CD4-positive, alpha-beta T cell (primary cell): ENCODE data around the gene CYP2A13. TPM values are rescaled to one million over a fixed set of nuclear protein-coding genes. Genes with fewer than 3 reads are reported as not detected.
"Not testable (repeated sequence)": the region's sequence is repeated elsewhere in the genome, so short reads cannot be mapped to it uniquely, and the experiment has no call there.

Source experiments
- ATAC-seq: fragments of 200-7000 bp; cut with Tn5 transposase; one replicate; pipeline ENCODE4 v1.10.0; 2022; ENCODE audit warnings: mild to moderate bottlenecking; ENCODE audit not compliant: poor library complexity
- CTCF ChIA-PET: fragments of 350-600 bp; sonication (Branson Sonifier 250); formaldehyde crosslinking; loops from one replicate; lab custom pipeline; 2021; ENCODE audit warnings: antibody characterized with exemption, inconsistent platforms; lab: Charles Lee
- POLR2A ChIA-PET: fragments of 350-600 bp; sonication (Branson Sonifier 250); formaldehyde crosslinking; loops from one replicate; lab custom pipeline; 2021; ENCODE audit warnings: antibody characterized with exemption, inconsistent platforms; lab: Charles Lee
- DNase-seq, 14 experiments: peaks; one replicate each; pipeline ENCODE4 v3.0.0-alpha.2; 2013 to 2020; ENCODE audit warnings: mixed read lengths in 2 of 14
- H3K27ac ChIP-seq, 2 donors: one replicate each; pipeline versions ENCODE4 v1.5.1 to v1.7.0; 2013; ENCODE audit warnings: low read length in 2 of 2, low read depth in 1 of 2, mild to moderate bottlenecking in 1 of 2
- H3K27me3 ChIP-seq, 2 experiments: 1 replicate in 1 of 2; 2 replicates in 1 of 2; pipeline versions ENCODE4 v1.6.1 to v1.7.0; 2013; ENCODE audit warnings: low read length in 2 of 2, control low read depth in 1 of 2, mild to moderate bottlenecking in 1 of 2, moderate library complexity in 1 of 2; ENCODE audit not compliant: insufficient read depth in 2 of 2, control insufficient read depth in 1 of 2
- H3K36me3 ChIP-seq: one replicate; pipeline ENCODE4 v1.6.1; 2013; ENCODE audit warnings: low read length, control low read depth; ENCODE audit not compliant: insufficient read depth
- H3K4me1 ChIP-seq: one replicate; pipeline ENCODE4 v1.6.1; 2013; ENCODE audit warnings: low read length, control low read depth; ENCODE audit not compliant: insufficient read depth
- H3K4me3 ChIP-seq: one replicate; pipeline ENCODE4 v1.5.1; 2013; ENCODE audit warnings: mild to moderate bottlenecking, low read length, moderate library complexity
- H3K9me3 ChIP-seq, 2 experiments: 1 replicate in 1 of 2; 2 replicates in 1 of 2; pipeline versions ENCODE4 v1.6.1 to v1.7.0; 2013; ENCODE audit warnings: low read length in 2 of 2, mild to moderate bottlenecking in 2 of 2, control low read depth in 1 of 2, moderate library complexity in 1 of 2; ENCODE audit not compliant: control insufficient read depth in 1 of 2, insufficient read depth in 1 of 2
- H3K27ac Mint-ChIP-seq: one replicate; pipeline ENCODE4 v1.8.0; 2020; ENCODE audit warnings: mixed read lengths
- H3K27me3 Mint-ChIP-seq: one replicate; pipeline ENCODE4 v1.8.0; 2021; ENCODE audit warnings: mixed read lengths
- H3K36me3 Mint-ChIP-seq: one replicate; pipeline ENCODE4 v1.8.0; 2021; ENCODE audit warnings: low read depth, mixed read lengths
- H3K4me1 Mint-ChIP-seq: one replicate; pipeline ENCODE4 v1.8.0; 2021; ENCODE audit warnings: low read depth, mixed read lengths
- H3K4me3 Mint-ChIP-seq: one replicate; pipeline ENCODE4 v1.8.0; 2020; ENCODE audit warnings: mild to moderate bottlenecking, mixed read lengths
- H3K9me3 Mint-ChIP-seq: one replicate; pipeline ENCODE4 v1.8.0; 2020; ENCODE audit warnings: mixed read lengths
- CTCF ChIP-seq: fragments of 200-600 bp; IDR thresholded peaks from one replicate; pipeline ENCODE4 v1.8.0; 2022; ENCODE audit warnings: antibody characterized with exemption, mild to moderate bottlenecking
- intact Hi-C, 2 experiments: fragments of 100-400 bp; cut with DNase I in 1 of 2; cut with micrococcal nuclease in 1 of 2; formaldehyde crosslinking; loops; one replicate each; pipeline versions ENCODE4 v1.15.1 to v1.9.0; 2023 to 2025; cut with DNase I, micrococcal nuclease
- total RNA-seq, 174 experiments: library from RNA in 2 of 174; stranded (reverse) in 2 of 174; gene quantifications; one replicate each; pipeline ENCODE4 v1.2.3 and lab custom pipeline; 2021 to 2026

CYP2A13 gene
- total RNA-seq, 2 experiments from 2014 or later, result not detected

DNA sequence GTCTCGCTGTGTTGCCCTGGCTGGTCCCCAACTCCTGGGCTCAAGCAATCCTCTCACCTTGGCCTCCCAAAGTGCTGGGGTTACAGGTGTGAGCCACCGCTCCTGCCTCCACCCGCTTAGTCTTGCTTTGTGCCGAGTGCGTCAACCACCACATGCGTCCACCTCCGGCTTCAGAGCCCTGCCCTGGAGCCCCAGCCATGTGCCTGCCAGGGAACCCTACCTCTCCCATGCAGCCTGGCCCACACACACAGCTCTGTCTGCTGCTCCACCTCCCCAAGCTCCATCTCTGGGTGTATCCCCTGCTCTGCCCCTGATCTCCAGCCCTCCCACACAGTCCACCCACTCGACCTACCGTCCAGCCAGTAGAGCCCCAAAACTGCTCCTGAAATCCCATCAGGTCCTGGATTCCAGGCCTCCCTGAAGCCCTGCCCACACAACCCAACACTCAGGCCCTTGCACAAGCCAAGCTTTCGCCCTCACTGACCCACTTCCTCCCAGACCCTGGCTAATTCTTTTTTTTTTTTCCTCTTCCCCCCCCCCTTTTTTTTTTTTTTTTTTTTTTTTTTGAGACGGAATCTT is 35.6 kb downstream of the CYP2A13 start:
- intact Hi-C loops, result no loop called here
- H3K36me3 ChIP-seq, result no peaks in the 10 kb centered on the region
- H3K27ac ChIP-seq, result no peak overlapping the region
- Mint-ChIP-seq H3K36me3 (no peaks in the 10 kb centered on the region), H3K27me3 (no peaks in the 10 kb centered on the region), H3K27ac (peak overlapping the region; percentile 53), H3K4me1 (peaks cover 36% of the 10 kb centered on the region), H3K4me3 (no peak overlapping the region), H3K9me3 (no peaks in the 10 kb centered on the region)
- ATAC-seq, result no peak
- H3K9me3 ChIP-seq, result peaks cover 0 to 4% of the 10 kb centered on the region in 2 experiments
- no peaks in the 10 kb centered on the region for H3K27me3 ChIP-seq
- ChIA-PET CTCF (interaction anchor here (0.6 to 1.7 kb wide), 2 partner anchors 21 to 659 kb away, joined by 4 to 6 read pairs; no protein-coding TSS in a partner anchor), POLR2A (no interaction called here)
- H3K4me1 ChIP-seq, result peaks cover 40% of the 10 kb centered on the region
- no peak for DNase-seq
- H3K4me3 ChIP-seq, result no peak overlapping the region
- no peak for TF ChIP-seq CTCF

DNA sequence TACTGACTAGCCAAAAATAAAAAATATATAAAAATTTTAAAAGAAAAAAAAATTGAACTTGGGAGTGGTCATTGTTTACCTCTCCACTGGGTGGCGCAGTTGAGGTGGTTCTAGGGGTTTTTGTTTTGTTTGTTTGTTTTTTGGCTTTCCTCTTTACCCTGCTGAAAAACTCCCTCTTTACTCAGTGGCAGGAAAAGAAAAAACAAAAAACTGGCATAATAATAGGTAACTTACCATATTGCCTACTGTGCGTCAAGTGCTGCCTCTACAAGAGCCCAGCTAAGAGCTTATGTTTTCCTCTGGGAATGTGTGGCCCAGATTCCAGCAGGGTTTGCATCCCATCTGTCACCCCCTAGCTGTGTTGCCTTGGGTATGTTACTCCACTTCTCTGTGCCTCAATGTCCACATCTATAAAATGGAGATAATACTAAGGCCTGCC is 38.5 kb downstream of the CYP2A13 start:
- not testable (repeated sequence) for H3K9me3 Mint-ChIP-seq, H3K9me3 ChIP-seq, H3K27ac ChIP-seq, H3K4me3 Mint-ChIP-seq, H3K36me3 Mint-ChIP-seq, H3K27me3 ChIP-seq, H3K27me3 Mint-ChIP-seq, H3K36me3 ChIP-seq, H3K4me3 ChIP-seq
- ChIA-PET CTCF (interaction anchor here (0.6 to 2.1 kb wide), 3 partner anchors 18 to 136 kb away, joined by 3 to 15 read pairs (median 9); no protein-coding TSS in a partner anchor), POLR2A (interaction anchor here (0.7 kb wide), 1 partner anchor 464 kb away, joined by 3 read pairs; no protein-coding TSS in a partner anchor)
- Mint-ChIP-seq H3K4me1 (peaks cover 20% of the 10 kb centered on the region), H3K27ac (peak overlapping the region; percentile 54)
- peak; percentile 75 for TF ChIP-seq CTCF
- ATAC-seq (peak; percentile 15), DNase-seq (peak; percentile 22 to 79 (median 46))
- intact Hi-C loops, result loop anchor here (1.0 to 5.0 kb wide), 4 partner anchors 18 to 182 kb away; partner anchors contain the start of gene HNRNPUL1 (in 1 of the 2)
- peaks cover 21% of the 10 kb centered on the region for H3K4me1 ChIP-seq

- H3K9me3 ChIP-seq, H3K36me3 ChIP-seq, H3K9me3 Mint-ChIP-seq, H3K27me3 Mint-ChIP-seq, H3K27ac ChIP-seq, DNase-seq, POLR2A ChIA-PET, H3K27me3 ChIP-seq, H3K4me3 ChIP-seq, ATAC-seq, H3K36me3 Mint-ChIP-seq, H3K4me3 Mint-ChIP-seq: not testable (repeated sequence)
- intact Hi-C loops, result loop anchor here (1.0 to 5.0 kb wide), 3 partner anchors 17 to 181 kb away; partner anchors contain the start of gene HNRNPUL1 (in 1 of the 2)
- H3K4me1 ChIP-seq, result peaks cover 20% of the 10 kb centered on the region
- peaks cover 20% of the 10 kb centered on the region for H3K4me1 Mint-ChIP-seq
- CTCF ChIA-PET, result interaction anchor here (1.6 to 2.1 kb wide), 2 partner anchors 17 to 135 kb away, joined by 9 to 15 read pairs; no protein-coding TSS in a partner anchor
- H3K27ac Mint-ChIP-seq, result peak overlapping the region; percentile 54
Measured at GRCh38 chr19:41127362-41127761, 39.1 kb downstream of the CYP2A13 start.
